Cardiac fibroblast (primary cell): Measurements from ENCODE around the gene SNTB2.

Experiments
- DNase-seq, 2 donors: peaks; one replicate each; pipeline versions ENCODE4 v3.0.0 to v3.0.0-alpha.2; 2010; ENCODE audit warnings: low read depth in 2 of 2
- H3K4me3 ChIP-seq, 2 donors: replicated peaks in 1 of 2; 1 replicate in 1 of 2; 2 replicates in 1 of 2; pipeline ENCODE4 v1.5.1; 2011; ENCODE audit warnings: low read depth in 2 of 2, low read length in 2 of 2, mild to moderate bottlenecking in 2 of 2, moderate library complexity in 1 of 2
- TF ChIP-seq, protein P1 (sequence below): IDR thresholded peaks from one replicate; pipeline ENCODE4 v1.5.1; 2011; ENCODE audit warnings: low read depth, mild to moderate bottlenecking, low read length, inconsistent platforms

Gene SNTB2

DNA sequence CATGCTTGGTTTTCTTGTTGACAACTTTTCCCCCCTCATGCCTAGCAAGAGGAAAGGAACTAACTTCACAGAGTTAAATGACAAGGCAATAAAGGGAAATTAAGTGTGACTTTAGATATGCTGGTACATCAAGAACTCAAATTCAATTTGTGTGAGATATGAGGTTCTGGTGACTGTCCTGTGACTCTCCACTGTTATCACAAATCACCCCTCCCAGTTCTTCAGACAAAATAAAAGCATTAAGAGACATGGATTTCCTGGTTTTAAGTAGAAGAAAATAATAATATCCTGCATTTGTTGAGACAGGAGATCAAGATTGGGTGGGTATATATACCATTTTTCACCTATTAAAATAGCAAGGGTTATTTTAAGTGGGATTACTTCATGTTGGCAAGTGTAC is 46.2 kb downstream of the SNTB2 start:
- DNase-seq: no peak
- no peak overlapping the region for H3K4me3 ChIP-seq
- TF ChIP-seq, protein P1, sequence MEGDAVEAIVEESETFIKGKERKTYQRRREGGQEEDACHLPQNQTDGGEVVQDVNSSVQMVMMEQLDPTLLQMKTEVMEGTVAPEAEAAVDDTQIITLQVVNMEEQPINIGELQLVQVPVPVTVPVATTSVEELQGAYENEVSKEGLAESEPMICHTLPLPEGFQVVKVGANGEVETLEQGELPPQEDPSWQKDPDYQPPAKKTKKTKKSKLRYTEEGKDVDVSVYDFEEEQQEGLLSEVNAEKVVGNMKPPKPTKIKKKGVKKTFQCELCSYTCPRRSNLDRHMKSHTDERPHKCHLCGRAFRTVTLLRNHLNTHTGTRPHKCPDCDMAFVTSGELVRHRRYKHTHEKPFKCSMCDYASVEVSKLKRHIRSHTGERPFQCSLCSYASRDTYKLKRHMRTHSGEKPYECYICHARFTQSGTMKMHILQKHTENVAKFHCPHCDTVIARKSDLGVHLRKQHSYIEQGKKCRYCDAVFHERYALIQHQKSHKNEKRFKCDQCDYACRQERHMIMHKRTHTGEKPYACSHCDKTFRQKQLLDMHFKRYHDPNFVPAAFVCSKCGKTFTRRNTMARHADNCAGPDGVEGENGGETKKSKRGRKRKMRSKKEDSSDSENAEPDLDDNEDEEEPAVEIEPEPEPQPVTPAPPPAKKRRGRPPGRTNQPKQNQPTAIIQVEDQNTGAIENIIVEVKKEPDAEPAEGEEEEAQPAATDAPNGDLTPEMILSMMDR: no peak

DNA sequence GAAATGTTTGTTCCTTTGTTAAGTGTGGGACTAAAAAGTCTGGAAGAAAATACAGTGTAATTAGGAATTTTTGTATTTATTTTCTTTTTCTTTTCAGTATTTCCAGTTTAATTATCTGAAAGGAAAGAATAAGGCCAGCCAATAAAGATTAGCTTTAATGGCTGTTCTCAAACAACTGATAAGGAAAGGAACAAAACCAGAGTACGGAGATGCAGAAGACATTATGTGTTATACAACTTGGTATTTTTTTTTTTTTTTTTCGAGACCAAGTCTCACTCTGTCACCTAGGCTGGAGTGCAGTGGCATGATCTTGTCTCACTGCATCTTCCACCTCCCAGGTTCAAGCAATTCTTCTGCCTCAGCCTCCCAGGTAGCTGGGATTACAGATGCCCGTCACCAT is 47.5 kb downstream of the SNTB2 start:
- no peak for DNase-seq
- TF ChIP-seq, protein P1: no peak
- no peak overlapping the region for H3K4me3 ChIP-seq

DNA sequence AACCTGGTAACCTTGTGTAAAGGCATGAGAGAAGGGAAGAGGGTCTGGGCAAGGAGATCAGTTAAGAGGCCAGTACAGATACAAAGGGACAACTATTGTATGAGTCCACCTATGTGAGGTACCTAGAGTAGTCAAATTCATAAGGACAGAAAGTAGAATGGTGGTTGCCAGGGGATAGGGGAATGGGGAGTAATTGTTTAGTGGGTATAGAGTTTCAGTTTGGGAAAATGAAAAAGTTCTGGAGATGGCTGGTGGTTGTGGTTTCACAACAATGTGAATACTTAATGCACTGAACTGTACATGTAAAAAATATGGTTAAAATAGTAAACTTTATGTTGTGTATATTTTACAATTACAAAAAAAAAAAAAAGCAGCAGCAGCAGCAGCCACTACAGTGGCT is 49.4 kb downstream of the SNTB2 start:
- TF ChIP-seq, protein P1: no peak
- DNase-seq: no peak

DNA sequence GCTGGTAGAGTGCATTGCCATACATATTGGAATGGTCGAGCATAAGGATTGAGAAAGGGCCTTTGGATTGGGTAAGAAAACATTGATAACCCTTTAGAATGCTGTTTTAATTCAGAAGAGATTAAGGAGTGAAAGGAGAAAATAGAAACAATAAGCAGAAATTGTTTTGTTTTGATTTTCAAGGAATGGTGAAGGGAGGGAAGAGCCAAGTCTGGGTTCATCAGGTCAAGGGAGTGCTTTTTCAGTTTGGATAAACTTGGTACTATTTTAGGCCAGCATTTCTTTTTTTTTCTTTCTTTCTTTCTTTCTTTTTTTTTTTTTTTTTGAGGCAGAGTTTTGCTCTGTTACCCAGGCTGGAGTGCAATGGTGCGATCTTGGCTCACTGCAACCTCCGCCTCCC is 50.3 kb downstream of the SNTB2 start:
- TF ChIP-seq, protein P1: no peak
- DNase-seq: no peak

More for the DNA sequence above, 49.4 kb downstream of the SNTB2 start:
- no peak overlapping the region for H3K4me3 ChIP-seq

DNA sequence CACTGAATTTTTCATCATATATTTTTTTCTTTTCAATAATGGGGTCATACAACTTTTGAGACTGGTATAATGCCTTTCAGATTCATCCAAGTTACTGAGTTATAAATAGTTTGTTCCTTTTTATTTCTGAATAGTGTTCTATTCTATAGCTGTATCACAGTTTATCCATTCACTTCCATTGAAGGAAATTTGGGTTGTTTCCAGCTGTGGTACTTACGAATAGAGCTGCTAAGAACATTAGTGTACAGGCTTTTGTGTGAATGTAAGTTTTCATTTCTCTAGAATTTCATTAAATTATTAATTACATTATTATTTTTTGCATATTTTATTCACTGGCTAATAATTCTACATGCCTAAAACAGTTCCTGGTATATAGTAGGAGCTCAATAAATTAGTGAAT is 52.9 kb downstream of the SNTB2 start:
- no peak overlapping the region for H3K4me3 ChIP-seq
- no peak for DNase-seq

More for the DNA sequence above, 50.3 kb downstream of the SNTB2 start:
- no peak overlapping the region for H3K4me3 ChIP-seq

DNA sequence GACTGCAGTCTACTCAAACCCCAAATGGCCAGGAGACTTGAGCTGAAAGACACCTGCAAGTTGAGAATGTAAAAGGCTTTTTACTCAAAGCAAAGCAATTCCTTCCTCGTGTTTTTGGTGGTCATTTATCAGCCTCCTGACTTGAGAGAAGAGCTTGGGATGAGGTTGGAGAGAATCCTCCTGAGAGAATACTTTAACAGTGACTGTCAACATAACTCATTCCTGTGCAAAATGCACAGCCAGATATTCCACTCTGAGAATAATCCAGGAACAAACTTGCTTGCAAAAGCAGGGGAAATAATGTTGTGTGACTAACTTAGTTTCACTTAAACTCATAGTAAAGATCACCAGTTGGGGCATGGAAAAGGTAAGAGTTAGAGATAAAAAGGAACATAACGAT is 53.4 kb downstream of the SNTB2 start:
- TF ChIP-seq, protein P1: no peak

More for the DNA sequence above, 52.9 kb downstream of the SNTB2 start:
- TF ChIP-seq, protein P1: no peak

DNA sequence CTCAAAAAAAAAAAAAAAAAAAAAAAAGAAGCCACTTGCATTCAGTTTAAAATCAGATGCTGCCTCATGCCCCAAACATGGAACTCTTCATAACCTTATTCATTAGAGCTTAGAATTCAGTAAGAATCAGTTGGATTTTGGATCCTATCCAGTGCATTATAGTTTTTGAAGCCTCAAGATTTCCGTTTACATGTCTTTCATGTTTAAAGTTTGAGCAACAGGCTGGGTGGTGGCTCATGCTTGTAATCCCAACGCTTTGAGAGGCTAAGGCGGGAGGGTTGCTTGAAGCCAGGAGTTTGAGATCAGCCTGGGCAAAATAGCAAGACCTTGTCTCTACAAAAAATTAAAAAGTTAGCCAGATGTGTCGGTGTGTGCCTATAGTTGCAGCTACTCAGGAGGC is 55.0 kb downstream of the SNTB2 start:
- TF ChIP-seq, protein P1: no peak
- no peak for DNase-seq
- H3K4me3 ChIP-seq: no peak overlapping the region

More for the DNA sequence above, 53.4 kb downstream of the SNTB2 start:
- H3K4me3 ChIP-seq: no peak overlapping the region
- DNase-seq: peak in 1 of 2 donors; percentile 36
